A673 (cell line): ENCODE results near the gene VIT.

Experiments used
- CTCF ChIP-seq: fragments of 300-800, 200-600 bp; sonication (generic); conservative IDR thresholded peaks from 2 replicates; pipeline ENCODE4 v1.5.1; 2017; ENCODE audit warnings: low read depth, mild to moderate bottlenecking, antibody characterized with exemption, low read length, moderate library complexity, mixed read lengths
- EZH2 ChIP-seq: fragments of 200-600 bp; sonication (generic); IDR thresholded peaks from 2 replicates; pipeline ENCODE4 v1.6.1; 2017; ENCODE audit warnings: borderline replicate concordance, low read depth, mild to moderate bottlenecking, mixed read lengths, antibody characterized with exemption, low read length; ENCODE audit not compliant: poor library complexity, severe bottlenecking

DNA sequence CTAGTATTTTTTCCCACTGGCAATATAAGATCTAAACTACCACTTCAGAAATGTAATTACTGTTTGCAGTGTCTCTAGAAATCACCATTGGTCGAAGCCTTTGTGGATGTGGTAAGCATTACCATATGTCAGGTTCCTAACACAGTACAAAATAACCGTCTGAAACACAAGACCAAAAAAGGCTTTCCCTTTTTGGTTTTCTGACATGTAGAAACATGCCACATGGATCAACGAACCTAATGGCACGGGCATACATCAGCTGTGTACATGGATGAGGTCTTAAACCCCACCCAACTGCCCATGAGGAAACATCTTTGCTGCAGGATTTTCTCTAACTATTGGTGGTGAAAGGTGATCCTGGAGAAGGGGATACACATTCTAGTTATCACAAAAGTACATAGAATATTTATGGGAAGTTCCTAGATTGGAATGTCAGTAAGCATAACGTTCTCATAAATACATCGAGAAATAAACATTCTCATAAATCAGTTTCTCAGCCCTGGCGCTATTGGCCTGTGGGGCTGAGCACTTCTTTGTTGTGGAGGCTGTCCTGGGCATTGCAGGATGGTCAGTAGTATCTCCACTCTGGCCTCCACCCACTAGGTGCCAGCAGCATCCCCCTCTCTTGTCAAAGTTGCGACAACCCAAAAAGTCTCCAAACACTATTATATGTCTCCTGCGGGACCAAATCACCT is 9.0 kb downstream of the VIT start:
- no peak for TF ChIP-seq CTCF
- TF ChIP-seq EZH2, result no peak
